IMR-90 (cell line): ENCODE measurements around the gene TMPRSS5. TPM values are rescaled to one million over a fixed set of nuclear protein-coding genes. Genes with fewer than 3 reads are reported as not detected.

ENCODE experiments used
- ATAC-seq: fragments of 200-7000 bp; cut with Tn5 transposase; 2 replicates; pipeline ENCODE4 v1.9.1; 2020; ENCODE audit warnings: low read depth, mild to moderate bottlenecking, moderate library complexity
- BruUV-seq: library from RNA; stranded (reverse); fragments of 400-500 nt; replicated peaks from 2 replicates; lab custom pipeline; 2021; lab: Mats Ljungman, UMichigan
- CTCF ChIA-PET: fragments of 300-600 bp; formaldehyde crosslinking; extraction: SDS; loops from one replicate; lab custom pipeline; 2021; ENCODE audit warnings: antibody characterized with exemption; lab: Yijun Ruan, JAX
- POLR2A ChIA-PET: fragments of 300-600 bp; sonication (Branson Sonifier 250); formaldehyde crosslinking; loops from one replicate; lab custom pipeline; 2022; ENCODE audit warnings: antibody characterized with exemption; ENCODE audit not compliant: unreplicated experiment; lab: Charles Lee
- DNase-seq: peaks from one replicate; pipeline ENCODE4 v3.0.0; 2013
- H2AFZ ChIP-seq: replicated peaks from 2 replicates; pipeline ENCODE3; 2013; ENCODE audit warnings: low read length, mild to moderate bottlenecking; ENCODE audit not compliant: poor library complexity
- H2AK5ac ChIP-seq: 2 replicates; pipeline ENCODE4 v1.6.1; 2013; ENCODE audit warnings: low read depth, low read length, inconsistent platforms
- H2AK9ac ChIP-seq: replicated peaks from 2 replicates; pipeline ENCODE3; 2013; ENCODE audit warnings: mild to moderate bottlenecking, low read depth, low read length, moderate library complexity; ENCODE audit not compliant: poor library complexity
- H2BK120ac ChIP-seq: 2 replicates; pipeline ENCODE4 v1.6.1; 2013; ENCODE audit warnings: low read depth, low read length, inconsistent platforms
- H2BK15ac ChIP-seq: 3 replicates; pipeline ENCODE4 v1.6.1; 2013; ENCODE audit warnings: low read depth, low read length, inconsistent platforms
- H2BK20ac ChIP-seq: 2 replicates; pipeline ENCODE4 v1.6.1; 2013; ENCODE audit warnings: low read depth, mild to moderate bottlenecking, inconsistent platforms, low read length, moderate library complexity
- H2BK5ac ChIP-seq: 2 replicates; pipeline ENCODE4 v1.6.1; 2013; ENCODE audit warnings: mild to moderate bottlenecking, low read depth, low read length, inconsistent platforms; ENCODE audit not compliant: poor library complexity, severe bottlenecking
- H3K14ac ChIP-seq: replicated peaks from 2 replicates; pipeline ENCODE4 v1.6.1; 2013; ENCODE audit warnings: low read depth, low read length, inconsistent platforms
- H3K18ac ChIP-seq: 2 replicates; pipeline ENCODE4 v1.6.1; 2013; ENCODE audit warnings: low read depth, low read length, control low read depth
- H3K23ac ChIP-seq: 2 replicates; pipeline ENCODE4 v1.6.1; 2013; ENCODE audit warnings: low read depth, low read length, inconsistent platforms
- H3K27ac ChIP-seq: 2 replicates; pipeline ENCODE4 v1.5.1; 2013; ENCODE audit warnings: mild to moderate bottlenecking, control low read depth, low read length; ENCODE audit not compliant: insufficient read depth
- H3K27me3 ChIP-seq: 2 replicates; pipeline ENCODE4 v1.6.1; 2013; ENCODE audit warnings: low read length; ENCODE audit not compliant: control insufficient read depth, insufficient read depth
- H3K36me3 ChIP-seq: 2 replicates; pipeline ENCODE4 v1.6.1; 2013; ENCODE audit warnings: low read length, mixed read lengths; ENCODE audit not compliant: control insufficient read depth, insufficient read depth
- H3K4ac ChIP-seq: 2 replicates; pipeline ENCODE4 v1.6.1; 2013; ENCODE audit warnings: low read depth, low read length, inconsistent platforms
- H3K4me1 ChIP-seq: 2 replicates; pipeline ENCODE4 v1.6.1; 2013; ENCODE audit warnings: low read length, mixed read lengths; ENCODE audit not compliant: control insufficient read depth, insufficient read depth
- H3K4me2 ChIP-seq: 2 replicates; pipeline ENCODE4 v1.6.1; 2013; ENCODE audit warnings: low read depth, mild to moderate bottlenecking, control low read depth, low read length, moderate library complexity
- H3K4me3 ChIP-seq: 2 replicates; pipeline ENCODE4 v1.5.1; 2013; ENCODE audit warnings: low read depth, mild to moderate bottlenecking, control low read depth, low read length, moderate library complexity; ENCODE audit not compliant: insufficient read depth
- H3K56ac ChIP-seq: 2 replicates; pipeline ENCODE4 v1.6.1; 2013; ENCODE audit warnings: low read length, inconsistent platforms; ENCODE audit not compliant: insufficient read depth; ENCODE audit errors: extremely low read depth
- H3K79me1 ChIP-seq, 2 experiments: 2 replicates each; pipeline ENCODE4 v1.6.1; 2013; ENCODE audit warnings: low read length in 2 of 2, inconsistent platforms in 1 of 2, low read depth in 1 of 2
- H3K9ac ChIP-seq: 2 replicates; pipeline ENCODE4 v1.6.1; 2013; ENCODE audit warnings: low read depth, low read length, control low read depth
- H3K9me1 ChIP-seq: 2 replicates; pipeline ENCODE4 v1.6.1; 2013; ENCODE audit warnings: low read length, inconsistent platforms; ENCODE audit not compliant: insufficient read depth
- H3K9me3 ChIP-seq: 2 replicates; pipeline ENCODE4 v1.6.1; 2013; ENCODE audit warnings: low read length; ENCODE audit not compliant: control insufficient read depth, insufficient read depth
- H4K20me1 ChIP-seq: 2 replicates; pipeline ENCODE4 v1.6.1; 2013; ENCODE audit warnings: low read length, inconsistent platforms; ENCODE audit not compliant: insufficient read depth
- H4K5ac ChIP-seq: 2 replicates; pipeline ENCODE4 v1.6.1; 2013; ENCODE audit warnings: mild to moderate bottlenecking, low read depth, low read length, control low read depth
- H4K8ac ChIP-seq, 2 experiments: 2 replicates each; pipeline ENCODE4 v1.6.1; 2013; ENCODE audit warnings: low read depth in 2 of 2, low read length in 2 of 2, control low read depth in 1 of 2, inconsistent platforms in 1 of 2
- H4K91ac ChIP-seq: 2 replicates; pipeline ENCODE4 v1.6.1; 2013; ENCODE audit warnings: low read depth, low read length, inconsistent platforms; ENCODE audit not compliant: insufficient read depth
- BHLHE40 ChIP-seq: fragments of 150-350 bp; IDR thresholded peaks from 2 replicates; pipeline ENCODE4 v1.6.1; 2016; ENCODE audit warnings: mild to moderate bottlenecking, low read depth, low read length
- CEBPB ChIP-seq: IDR thresholded peaks from 2 replicates; pipeline ENCODE4 v1.6.1; 2012; ENCODE audit warnings: low read depth, low read length, improper control_type of control experiment
- CHD1 ChIP-seq: IDR thresholded peaks from 2 replicates; pipeline ENCODE4 v1.6.1; 2012; ENCODE audit warnings: low read depth, low read length, improper control_type of control experiment
- CTCF ChIP-seq: conservative IDR thresholded peaks from 2 replicates; pipeline ENCODE4 v1.5.1; 2012; ENCODE audit warnings: mild to moderate bottlenecking, low read depth, low read length, improper control_type of control experiment
- ELK1 ChIP-seq: fragments of 150-350 bp; IDR thresholded peaks from 2 replicates; pipeline ENCODE4 v1.6.1; 2016; ENCODE audit warnings: low read depth, mild to moderate bottlenecking, low read length, moderate library complexity, borderline replicate concordance
- MAFK ChIP-seq: IDR thresholded peaks from 2 replicates; pipeline ENCODE4 v1.6.1; 2012; ENCODE audit warnings: low read depth, low read length, improper control_type of control experiment
- MAZ ChIP-seq: IDR thresholded peaks from 2 replicates; pipeline ENCODE4 v1.6.1; 2012; ENCODE audit warnings: low read depth, mild to moderate bottlenecking, low read length, improper control_type of control experiment, moderate library complexity, borderline replicate concordance
- NFE2L2 ChIP-seq: fragments of 150-350 bp; IDR thresholded peaks from 2 replicates; pipeline ENCODE4 v1.6.1; 2016; ENCODE audit warnings: low read depth, mild to moderate bottlenecking, low read length
- POLR2A ChIP-seq: IDR thresholded peaks from 2 replicates; pipeline ENCODE4 v1.6.1; 2012; ENCODE audit warnings: mild to moderate bottlenecking, low read depth, low read length
- RAD21 ChIP-seq: IDR thresholded peaks from 2 replicates; pipeline ENCODE4 v1.6.1; 2012; ENCODE audit warnings: low read length, improper control_type of control experiment
- RCOR1 ChIP-seq: IDR thresholded peaks from 2 replicates; pipeline ENCODE4 v1.6.1; 2012; ENCODE audit warnings: mild to moderate bottlenecking, low read length, improper control_type of control experiment; ENCODE audit not compliant: insufficient replicate concordance
- RFX5 ChIP-seq: IDR thresholded peaks from 2 replicates; pipeline ENCODE4 v1.8.0; 2012; ENCODE audit warnings: low read depth, mild to moderate bottlenecking, low read length, moderate library complexity
- SMC3 ChIP-seq: fragments of 150-350 bp; IDR thresholded peaks from 2 replicates; pipeline ENCODE4 v1.6.1; 2016; ENCODE audit warnings: low read depth, mild to moderate bottlenecking, antibody characterized with exemption, low read length, moderate library complexity
- USF2 ChIP-seq: fragments of 150-350 bp; IDR thresholded peaks from 2 replicates; pipeline ENCODE4 v1.6.1; 2017; ENCODE audit warnings: mild to moderate bottlenecking, antibody characterized with exemption, low read length, low read depth
- WGBS, 2 experiments: methylation state at CpG; one replicate each; pipeline versions ENCODE4 v1.1.5 to v1.1.7; 2013; ENCODE audit warnings: missing lambda C conversion rate in 2 of 2; ENCODE audit not compliant: insufficient read length in 1 of 2; ENCODE audit errors: extremely low coverage in 2 of 2; 5-methylcytosine and 5-hydroxymethylcytosine counted together
- dilution Hi-C: fragments of 300-500 bp; cut with HindIII; formaldehyde crosslinking; loops from one replicate; pipeline ENCODE4 v1.14.3; 2018; ENCODE audit warnings: low sequenced_read_pairs; ENCODE audit not compliant: unreplicated experiment
- in situ Hi-C: fragments of 300-500 bp; cut with MboI; formaldehyde crosslinking; loops from 3 replicates; pipeline ENCODE4 v1.14.3; 2019; ENCODE audit warnings: low sequenced_read_pairs, inconsistent platforms, mixed read lengths
- intact Hi-C: fragments of 100-400 bp; cut with micrococcal nuclease; formaldehyde crosslinking; loops from 2 replicates; pipeline ENCODE4 v1.10.0; 2022
- polyA plus RNA-seq, 3 experiments: library from polyadenylated mRNA; depleted of rRNA; stranded (reverse); fragments of >200 nt; gene quantifications; 2 replicates each; pipeline ENCODE4 v1.2.3, GENCODE V29; 2012; ENCODE audit warnings: low replicate concordance in 1 of 3
- total RNA-seq: library from RNA; depleted of rRNA; stranded (reverse); fragments of >200 nt; gene quantifications from 2 replicates; pipeline ENCODE4 v1.2.3, GENCODE V29; 2012

TMPRSS5 gene
- total and polyA plus RNA-seq, 2 of the 4 experiments (the other 2 are of a cell fraction): under 0.01 to 0.24 TPM

- in situ Hi-C loops: no loop called here
- Histone ChIP-seq H3K79me1 (no peaks in the 10 kb centered on the region), H3K36me3 (no peaks in the 10 kb centered on the region), H3K9me3 (no peaks in the 10 kb centered on the region; the same call in 1 of the 2 replicates), H3K9ac (no peak overlapping the region), H3K4me1 (no peaks in the 10 kb centered on the region), H2AFZ (no peak overlapping the region), H2AK5ac (no peak overlapping the region), H2BK5ac (no peak overlapping the region), H3K14ac (no peak overlapping the region), H2BK120ac (no peak overlapping the region), H4K91ac (no peak overlapping the region), H2BK20ac (no peak overlapping the region), H3K9me1 (no peaks in the 10 kb centered on the region), H3K18ac (no peak overlapping the region), H4K20me1 (no peaks in the 10 kb centered on the region), H3K56ac (no peak overlapping the region), H3K27ac (no peak overlapping the region), H2BK15ac (no peak overlapping the region), H3K27me3 (no peaks in the 10 kb centered on the region; the same call in 1 of the 2 replicates), H3K4me3 (no peak overlapping the region), H4K5ac (no peak overlapping the region), H4K8ac (no peak overlapping the region), H2AK9ac (no peak overlapping the region), H3K23ac (no peak overlapping the region), H3K4me2 (no peak overlapping the region), H3K4ac (no peak overlapping the region)
- ChIA-PET POLR2A (no interaction called here), CTCF (no interaction called here)
- ATAC-seq: no peak
- WGBS, 2 experiments: no CpG with 5 or more reads among the region's 3 CpGs
- TF ChIP-seq MAZ (no peak), ELK1 (no peak), BHLHE40 (no peak), RAD21 (no peak), CTCF (no peak), USF2 (no peak), CHD1 (no peak), SMC3 (no peak), CEBPB (no peak), RFX5 (no peak), POLR2A (no peak), RCOR1 (no peak), NFE2L2 (no peak), MAFK (no peak)
- no peak for DNase-seq
- dilution Hi-C loops: no loop called here
- intact Hi-C loops: no loop called here
- no TSS peak for BruUV-seq
Measured at GRCh38 chr11:113647108-113647507, 59.0 kb downstream of the TMPRSS5 start.
